Activated naive CD8-positive, alpha-beta T cell treated with anti-CD3 and anti-CD28 coated beads for 36 hours (primary cell): ENCODE data around the gene CMSS1. TPM values are rescaled to one million over a fixed set of nuclear protein-coding genes. Genes with fewer than 3 reads are reported as not detected.

Experiments
- DNase-seq: peaks from one replicate; pipeline ENCODE4 v3.0.0; 2021
- H3K27ac Mint-ChIP-seq: one replicate; pipeline ENCODE4 v1.8.0; 2022; ENCODE audit warnings: mild to moderate bottlenecking, moderate library complexity, mixed read lengths
- H3K27me3 Mint-ChIP-seq: one replicate; pipeline ENCODE4 v1.8.0; 2022; ENCODE audit warnings: mild to moderate bottlenecking, mixed read lengths
- H3K36me3 Mint-ChIP-seq: one replicate; pipeline ENCODE4 v1.8.0; 2021; ENCODE audit warnings: mild to moderate bottlenecking, mixed read lengths
- H3K4me1 Mint-ChIP-seq: one replicate; pipeline ENCODE4 v1.8.0; 2021; ENCODE audit warnings: mixed read lengths
- H3K4me3 Mint-ChIP-seq: one replicate; pipeline ENCODE4 v1.8.0; 2022; ENCODE audit warnings: mild to moderate bottlenecking, moderate library complexity, mixed read lengths
- H3K9me3 Mint-ChIP-seq: one replicate; pipeline ENCODE4 v1.8.0; 2022; ENCODE audit warnings: mixed read lengths
- total RNA-seq, 2 experiments: library from RNA; stranded (reverse); gene quantifications; one replicate each; pipeline ENCODE4 v1.2.3, GENCODE V29; 2021

CMSS1 gene
- total RNA-seq, 2 experiments from 2014 or later: 121 to 122 TPM

DNA sequence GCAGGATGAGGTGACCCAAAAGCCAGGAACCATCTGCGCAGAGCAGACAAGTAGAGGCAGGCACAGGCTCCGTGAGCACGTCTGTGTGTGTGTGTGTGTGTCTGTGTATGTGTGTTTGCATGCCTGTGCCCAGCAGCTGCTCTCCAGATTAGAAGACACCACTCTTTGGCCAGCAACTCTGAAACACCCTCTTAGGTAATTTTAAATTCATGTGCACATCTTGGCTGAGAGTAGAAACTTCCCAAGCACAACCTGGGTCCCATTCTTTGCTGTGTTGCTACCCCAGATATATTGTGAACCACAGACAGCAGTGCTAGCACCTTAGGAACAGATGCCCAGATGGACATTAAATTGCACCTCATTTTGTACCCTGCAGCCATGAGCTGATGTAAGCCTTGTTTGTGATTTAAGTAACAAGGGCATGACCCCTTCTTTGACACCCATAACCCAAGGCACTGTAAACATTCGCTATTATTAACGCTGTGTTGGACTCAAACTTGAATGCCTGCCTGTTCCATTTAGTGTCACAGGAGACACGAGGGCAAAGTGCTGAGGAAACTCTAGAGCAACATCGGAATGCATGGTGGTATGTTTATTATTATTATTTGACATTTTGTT lies 296.9 kb downstream of the CMSS1 start, which contains the start of gene FILIP1L:
Gene FILIP1L, minus strand, starts transcription at position 89 of the 618 bp plus-strand sequence.
- no peak within 1 kb of the TSS for H3K27ac Mint-ChIP-seq
- no peaks in the 10 kb centered on the region for H3K27me3 Mint-ChIP-seq

DNA sequence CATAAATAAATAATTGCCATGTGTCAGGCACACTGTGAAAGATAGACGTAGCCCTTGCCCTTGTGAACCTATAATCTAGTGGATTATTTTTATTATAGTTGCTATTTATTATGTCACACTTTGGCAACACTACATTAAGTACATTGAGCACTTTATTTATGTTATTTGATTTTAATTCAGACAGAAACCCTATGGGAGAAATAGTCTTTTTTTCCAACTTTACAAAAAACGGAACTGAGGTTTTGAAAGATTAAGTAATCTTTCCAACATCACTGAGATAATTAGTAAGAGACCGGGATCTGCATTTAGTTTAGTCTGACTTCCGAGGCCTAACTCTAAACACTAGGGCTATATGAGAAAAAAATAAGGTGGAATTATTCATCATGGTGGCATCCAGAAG lies 299.4 kb downstream of the CMSS1 start:
- Mint-ChIP-seq H3K36me3 (peaks cover 13% of the 10 kb centered on the region), H3K4me3 (no peak overlapping the region), H3K27ac (no peak overlapping the region), H3K27me3 (no peaks in the 10 kb centered on the region), H3K9me3 (peaks cover 2% of the 10 kb centered on the region), H3K4me1 (peaks cover 5% of the 10 kb centered on the region)
- no peak for DNase-seq

More for the DNA sequence above, 296.9 kb downstream of the CMSS1 start, which contains the start of gene FILIP1L:
- Mint-ChIP-seq H3K4me3 (no peak within 1 kb of the TSS), H3K36me3 (peaks cover 16% of the 10 kb centered on the region), H3K9me3 (no peaks in the 10 kb centered on the region), H3K4me1 (peaks cover 5% of the 10 kb centered on the region)
- DNase-seq: no peak

DNA sequence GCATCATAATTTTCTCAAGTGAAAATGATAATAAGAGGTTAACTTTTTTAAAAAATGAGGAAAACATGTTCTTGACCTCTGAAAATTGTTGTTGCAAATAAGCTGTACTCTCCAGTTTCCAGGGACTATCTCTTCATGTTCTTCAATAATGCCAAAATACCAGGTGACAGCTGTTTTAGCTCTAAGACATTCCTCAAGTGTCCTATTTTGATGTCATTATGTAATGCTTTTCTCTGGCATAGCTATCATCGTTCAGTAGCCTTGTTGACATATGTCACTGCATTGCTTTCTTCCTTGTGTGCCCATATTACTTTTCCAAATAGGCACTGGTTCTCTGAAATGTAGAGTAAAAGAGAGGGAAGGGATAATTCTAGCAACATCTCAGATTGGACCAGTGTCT lies 302.4 kb downstream of the CMSS1 start:
- Mint-ChIP-seq H3K4me1 (peaks cover 7% of the 10 kb centered on the region), H3K36me3 (peaks cover 13% of the 10 kb centered on the region), H3K9me3 (peaks cover 2% of the 10 kb centered on the region), H3K4me3 (no peak overlapping the region), H3K27me3 (no peaks in the 10 kb centered on the region), H3K27ac (no peak overlapping the region)
- no peak for DNase-seq

DNA sequence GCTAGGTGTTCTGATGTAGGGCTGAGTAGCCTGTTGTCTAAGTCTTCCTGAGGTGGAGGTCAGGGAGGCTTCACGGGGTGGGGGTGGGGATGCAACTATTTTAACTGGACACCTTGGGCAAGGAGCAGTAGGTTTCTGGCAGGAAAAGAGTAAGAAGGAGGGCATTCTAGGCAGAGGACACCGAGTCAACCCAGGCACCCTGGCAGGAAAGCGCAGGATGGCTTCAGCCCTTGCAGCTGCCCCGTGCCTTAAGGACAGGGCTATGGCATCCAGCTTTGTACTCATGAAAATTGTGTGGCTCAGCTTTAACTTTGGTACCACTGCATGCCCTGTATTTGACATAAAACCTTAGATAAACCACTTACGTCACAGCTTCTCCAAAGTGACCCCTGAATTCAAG lies 303.0 kb downstream of the CMSS1 start:
- H3K9me3 Mint-ChIP-seq: peaks cover 2% of the 10 kb centered on the region
- H3K4me3 Mint-ChIP-seq: no peak overlapping the region
- DNase-seq: no peak
- peaks cover 13% of the 10 kb centered on the region for H3K4me1 Mint-ChIP-seq
- no peaks in the 10 kb centered on the region for H3K27me3 Mint-ChIP-seq
- peaks cover 13% of the 10 kb centered on the region for H3K36me3 Mint-ChIP-seq
- no peak overlapping the region for H3K27ac Mint-ChIP-seq

DNA sequence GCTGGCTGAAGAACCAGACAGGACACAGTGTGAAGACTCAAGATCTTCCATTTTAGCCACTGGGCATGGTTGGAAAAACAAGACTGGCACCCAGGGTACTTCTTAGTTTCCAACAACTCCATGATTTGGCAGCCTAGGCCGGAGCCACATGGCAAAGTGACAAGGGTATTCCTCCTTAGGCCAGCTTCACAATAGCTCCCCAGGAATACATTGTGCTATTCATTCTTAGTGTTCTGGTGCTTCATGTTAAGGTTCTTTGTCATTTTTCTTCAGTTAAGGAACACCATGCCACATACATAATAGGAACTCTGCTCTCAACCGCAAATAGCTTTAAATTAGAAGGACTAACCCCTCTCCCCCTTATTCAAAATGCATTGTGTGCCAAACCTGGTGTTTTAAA lies 304.7 kb downstream of the CMSS1 start:
- Mint-ChIP-seq H3K27ac (no peak overlapping the region), H3K27me3 (no peaks in the 10 kb centered on the region), H3K9me3 (peaks cover 2% of the 10 kb centered on the region), H3K36me3 (peaks cover 10% of the 10 kb centered on the region), H3K4me1 (peaks cover 14% of the 10 kb centered on the region), H3K4me3 (no peak overlapping the region)
- DNase-seq: no peak

DNA sequence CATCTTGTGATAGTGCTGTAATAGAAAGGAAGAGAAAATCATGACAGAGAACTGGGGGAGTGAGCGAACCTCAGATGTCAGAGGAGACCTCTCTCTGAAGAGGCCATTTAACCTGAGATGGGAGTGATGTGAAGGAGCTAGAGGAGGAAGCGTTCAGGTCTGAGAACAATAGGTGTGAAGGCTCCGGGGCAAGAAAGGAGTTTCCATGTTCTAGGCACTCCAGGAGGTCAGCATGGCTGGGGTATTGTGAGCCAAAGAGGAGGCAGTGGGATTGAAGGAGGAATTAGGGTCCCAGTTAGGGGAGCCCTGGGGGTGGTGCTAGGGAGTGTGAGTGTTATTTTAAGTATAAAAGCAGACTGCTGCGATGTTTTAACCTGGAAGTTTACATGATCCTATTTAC lies 305.4 kb downstream of the CMSS1 start:
- Mint-ChIP-seq H3K36me3 (peaks cover 10% of the 10 kb centered on the region), H3K4me3 (no peak overlapping the region), H3K27me3 (no peaks in the 10 kb centered on the region), H3K4me1 (peaks cover 14% of the 10 kb centered on the region), H3K27ac (no peak overlapping the region), H3K9me3 (peaks cover 2% of the 10 kb centered on the region)
- no peak for DNase-seq

DNA sequence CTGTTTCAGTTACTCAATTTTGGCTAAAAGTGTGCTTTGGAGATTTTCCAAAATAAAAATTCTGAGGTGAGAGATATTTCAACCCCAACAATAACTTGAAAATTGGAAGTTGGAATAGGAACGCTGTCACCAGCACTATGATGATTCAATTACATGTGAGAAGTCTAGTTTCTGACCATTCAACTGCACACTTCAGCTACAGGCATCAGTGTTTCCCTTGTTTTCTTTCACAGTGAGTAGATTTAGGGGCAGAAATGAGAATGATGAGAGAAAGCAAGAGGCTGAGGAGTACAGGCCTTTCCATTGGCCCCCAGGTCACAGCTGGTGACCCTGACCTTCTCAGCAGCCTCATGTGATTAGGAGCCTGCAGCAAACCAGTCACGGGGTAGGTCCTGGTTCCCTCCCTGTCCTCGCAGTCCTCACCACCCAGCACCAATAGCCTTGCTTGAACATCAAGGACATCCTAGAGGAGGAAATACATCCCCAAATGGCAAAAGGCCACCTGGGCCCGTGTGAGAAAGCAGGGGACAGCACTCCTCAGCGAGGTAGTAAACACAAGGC lies 306.6 kb downstream of the CMSS1 start:
- H3K4me1 Mint-ChIP-seq: peaks cover 13% of the 10 kb centered on the region
- H3K4me3 Mint-ChIP-seq: no peak overlapping the region
- DNase-seq: no peak
- H3K27me3 Mint-ChIP-seq: no peaks in the 10 kb centered on the region
- H3K9me3 Mint-ChIP-seq: peaks cover 2% of the 10 kb centered on the region
- H3K36me3 Mint-ChIP-seq: peaks cover 10% of the 10 kb centered on the region
- no peak overlapping the region for H3K27ac Mint-ChIP-seq

DNA sequence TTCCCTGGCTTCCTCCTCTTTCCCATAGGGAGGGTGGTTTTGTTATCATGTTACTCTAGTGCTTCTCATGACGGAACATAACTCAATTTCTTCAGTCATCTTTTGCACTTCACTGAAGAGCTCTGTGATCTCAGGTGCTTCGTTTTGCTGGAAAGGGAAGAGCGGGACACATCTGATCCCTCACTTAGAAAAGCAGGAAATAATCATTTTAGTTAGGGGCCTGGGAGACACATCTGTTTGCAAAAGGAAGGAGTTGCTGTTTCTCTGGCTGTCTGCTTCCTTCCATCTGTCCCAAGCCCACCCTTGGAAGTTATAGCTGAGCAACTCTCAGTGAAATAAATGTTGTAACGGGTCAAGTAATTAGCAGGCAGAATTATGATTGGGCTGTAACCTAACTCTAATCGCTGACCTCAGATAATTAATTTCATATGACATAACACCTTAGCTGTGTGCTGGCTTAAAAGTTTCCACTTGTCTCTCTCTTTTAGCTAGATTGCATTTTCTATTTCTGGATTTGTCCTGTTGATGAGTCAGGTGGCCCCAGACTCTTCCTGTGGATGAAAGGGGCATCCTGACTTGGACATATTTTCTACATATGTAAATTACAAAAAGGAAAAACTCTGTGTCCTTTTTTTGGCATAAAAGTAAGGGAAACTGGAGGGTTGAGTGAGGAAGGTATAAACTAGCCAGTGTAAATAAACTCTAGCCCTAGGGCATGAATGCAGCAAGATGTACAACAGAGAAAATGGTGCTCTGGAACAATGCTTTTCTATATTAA lies 307.7 kb downstream of the CMSS1 start:
- H3K9me3 Mint-ChIP-seq: peaks cover 2% of the 10 kb centered on the region
- H3K4me1 Mint-ChIP-seq: peaks cover 11% of the 10 kb centered on the region
- no peak overlapping the region for H3K27ac Mint-ChIP-seq
- H3K27me3 Mint-ChIP-seq: no peaks in the 10 kb centered on the region
- H3K36me3 Mint-ChIP-seq: peaks cover 6% of the 10 kb centered on the region
- no peak overlapping the region for H3K4me3 Mint-ChIP-seq
- no peak for DNase-seq

DNA sequence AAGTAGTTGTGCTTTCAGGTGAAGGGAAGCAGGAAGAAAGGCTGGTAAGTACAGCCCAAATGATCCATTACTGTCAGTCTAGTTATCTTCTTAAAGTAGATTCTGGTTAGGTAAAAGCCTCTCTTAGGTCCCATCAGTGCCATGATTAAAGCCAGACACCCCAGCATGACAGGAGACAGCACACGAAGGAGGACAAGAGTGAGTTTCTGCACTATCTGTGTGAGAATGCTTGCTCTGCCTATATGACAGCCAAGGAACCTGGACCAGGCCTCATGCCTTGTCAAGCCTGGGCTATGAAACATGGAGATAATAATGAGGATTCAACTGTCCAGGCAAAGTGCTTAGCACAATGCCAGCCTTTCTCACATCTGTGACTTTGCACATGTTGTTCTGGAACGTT lies 310.1 kb downstream of the CMSS1 start:
- Mint-ChIP-seq H3K9me3 (no peaks in the 10 kb centered on the region), H3K36me3 (peaks cover 7% of the 10 kb centered on the region), H3K4me3 (no peak overlapping the region), H3K4me1 (peaks cover 11% of the 10 kb centered on the region), H3K27ac (no peak overlapping the region), H3K27me3 (no peaks in the 10 kb centered on the region)
- DNase-seq: no peak

DNA sequence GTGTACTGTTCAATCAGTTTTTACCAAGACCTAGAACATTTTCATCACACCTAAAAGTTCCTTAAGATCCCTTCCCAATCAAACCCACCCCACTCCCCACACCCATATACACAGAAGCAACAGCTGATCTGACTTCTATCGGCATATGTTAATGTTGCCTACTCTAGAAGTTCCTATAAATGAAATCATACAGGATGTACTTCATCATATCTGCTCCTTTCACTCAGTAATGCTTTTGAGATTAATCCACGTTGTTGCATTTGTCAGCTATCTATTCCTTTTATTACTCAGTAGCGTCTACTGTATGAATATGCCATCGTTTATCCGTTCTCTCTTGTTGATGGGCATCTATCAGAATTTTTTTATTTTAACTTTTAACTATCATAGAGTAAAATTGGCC lies 310.9 kb downstream of the CMSS1 start:
- H3K27ac Mint-ChIP-seq: no peak overlapping the region

DNA sequence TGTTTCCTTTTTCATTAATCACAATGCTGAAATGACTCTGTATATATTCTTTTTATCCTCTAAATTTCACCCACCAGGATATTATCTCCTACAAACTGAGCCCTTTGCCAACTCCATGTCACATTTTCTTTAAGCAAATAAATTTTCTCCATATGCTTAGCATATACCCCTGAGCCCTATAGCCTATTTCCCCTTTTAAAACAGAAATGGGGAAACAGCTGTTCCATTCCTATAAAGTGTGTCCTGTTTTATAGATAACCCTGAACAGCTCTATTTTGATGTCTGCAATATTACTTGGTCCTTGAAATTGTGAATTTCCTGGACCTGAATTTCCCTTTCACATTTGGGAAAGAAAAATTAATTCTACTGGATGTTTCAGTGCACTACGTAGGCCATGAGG lies 312.3 kb downstream of the CMSS1 start:
- H3K4me3 Mint-ChIP-seq: no peak overlapping the region
- H3K4me1 Mint-ChIP-seq: peaks cover 10% of the 10 kb centered on the region
- no peak for DNase-seq
- peaks cover 6% of the 10 kb centered on the region for H3K36me3 Mint-ChIP-seq
- H3K27ac Mint-ChIP-seq: no peak overlapping the region
- no peaks in the 10 kb centered on the region for H3K9me3 Mint-ChIP-seq
- H3K27me3 Mint-ChIP-seq: no peaks in the 10 kb centered on the region

More for the DNA sequence above, 310.9 kb downstream of the CMSS1 start:
- Mint-ChIP-seq H3K36me3 (peaks cover 8% of the 10 kb centered on the region), H3K9me3 (no peaks in the 10 kb centered on the region), H3K27me3 (no peaks in the 10 kb centered on the region), H3K4me1 (peaks cover 13% of the 10 kb centered on the region), H3K4me3 (no peak overlapping the region)
- no peak for DNase-seq

DNA sequence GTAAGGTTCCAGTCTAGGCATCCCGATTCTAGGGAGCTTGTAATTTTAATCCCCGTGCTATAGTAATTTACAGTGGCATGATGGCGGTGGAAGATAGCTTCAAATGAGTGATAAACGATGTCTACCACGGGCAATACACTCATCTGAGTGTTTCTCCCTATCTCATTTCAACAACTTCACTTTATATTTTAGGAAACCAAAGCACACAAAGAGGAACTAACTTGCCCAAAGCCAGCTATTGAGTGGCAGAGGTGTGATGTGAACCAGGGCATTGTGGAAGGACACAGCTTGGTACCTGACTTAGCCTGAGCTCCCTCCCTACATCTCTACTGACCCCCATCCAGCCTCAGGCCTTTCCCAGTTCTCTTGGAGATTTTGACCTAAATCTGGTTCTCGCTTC lies 313.6 kb downstream of the CMSS1 start:
- H3K27ac Mint-ChIP-seq: no peak overlapping the region
- no peak overlapping the region for H3K4me3 Mint-ChIP-seq
- no peaks in the 10 kb centered on the region for H3K9me3 Mint-ChIP-seq
- no peaks in the 10 kb centered on the region for H3K27me3 Mint-ChIP-seq
- peaks cover 13% of the 10 kb centered on the region for H3K36me3 Mint-ChIP-seq
- H3K4me1 Mint-ChIP-seq: peaks cover 2% of the 10 kb centered on the region
- no peak for DNase-seq

DNA sequence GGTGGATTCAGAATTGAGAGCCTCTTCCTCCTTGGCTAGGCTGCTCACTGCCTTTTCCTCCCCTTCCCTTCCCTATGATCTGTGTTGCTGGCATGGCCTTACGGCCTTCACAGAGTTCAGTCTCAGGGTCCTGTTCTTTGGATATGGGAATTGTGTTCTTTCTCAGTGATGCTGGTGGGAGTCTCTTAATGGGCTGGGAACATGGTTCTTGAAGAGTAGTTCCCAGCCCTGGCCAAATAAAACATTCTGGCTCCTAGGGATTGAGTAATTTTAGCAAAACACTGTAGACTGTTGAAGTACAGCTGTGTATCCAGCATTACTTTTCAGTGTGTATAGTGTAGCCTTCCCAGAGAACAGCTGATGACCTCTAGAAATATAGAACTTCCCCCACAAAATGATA lies 319.3 kb downstream of the CMSS1 start:
- H3K4me3 Mint-ChIP-seq: no peak overlapping the region
- H3K4me1 Mint-ChIP-seq: peaks cover 2% of the 10 kb centered on the region
- DNase-seq: no peak
- peaks cover 31% of the 10 kb centered on the region for H3K36me3 Mint-ChIP-seq
- H3K27me3 Mint-ChIP-seq: no peaks in the 10 kb centered on the region
- H3K9me3 Mint-ChIP-seq: peaks cover 6% of the 10 kb centered on the region
- no peak overlapping the region for H3K27ac Mint-ChIP-seq

DNA sequence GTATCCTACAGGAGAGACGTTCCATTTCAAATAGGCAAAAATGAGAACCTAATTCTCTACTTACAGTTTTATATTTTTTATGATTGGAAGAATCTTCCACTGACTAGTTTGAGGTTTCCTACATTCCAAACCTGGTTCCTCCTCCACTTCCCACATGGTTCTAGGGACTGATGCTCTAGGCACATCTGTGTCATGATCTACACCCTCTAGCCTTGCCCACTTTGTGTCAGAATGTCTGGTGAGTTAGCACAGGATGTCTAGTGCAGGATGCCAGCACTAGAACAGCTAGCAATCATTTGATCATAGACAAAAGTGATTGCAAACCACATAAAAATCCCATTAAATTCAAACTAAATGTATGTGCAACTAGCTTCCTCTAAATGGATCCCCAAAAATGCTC lies 323.3 kb downstream of the CMSS1 start:
- Mint-ChIP-seq H3K4me3 (no peak overlapping the region), H3K27me3 (no peaks in the 10 kb centered on the region), H3K27ac (no peak overlapping the region), H3K4me1 (peaks cover 3% of the 10 kb centered on the region), H3K36me3 (peaks cover 51% of the 10 kb centered on the region), H3K9me3 (peaks cover 21% of the 10 kb centered on the region)
- no peak for DNase-seq

DNA sequence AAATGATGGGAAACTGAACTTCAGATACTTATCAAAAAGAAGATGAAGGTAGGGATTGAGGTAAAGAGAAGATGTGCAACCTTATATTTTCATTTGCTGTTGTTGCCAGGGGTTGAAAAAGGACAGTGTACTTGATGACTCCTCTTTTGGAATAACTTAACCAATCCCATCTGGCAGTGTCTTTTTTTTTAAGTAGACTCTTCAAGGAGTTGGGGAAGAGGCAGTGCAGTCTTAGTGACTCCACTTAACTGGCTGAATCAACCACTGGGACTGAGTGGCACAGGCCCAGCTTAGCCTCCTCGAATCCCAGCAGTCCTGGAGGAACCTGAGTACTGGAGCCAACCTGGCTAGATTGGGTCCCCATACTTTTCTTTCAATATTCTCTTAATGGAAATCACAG lies 323.9 kb downstream of the CMSS1 start:
- Mint-ChIP-seq H3K4me1 (peaks cover 3% of the 10 kb centered on the region), H3K27ac (no peak overlapping the region), H3K36me3 (peaks cover 52% of the 10 kb centered on the region), H3K27me3 (no peaks in the 10 kb centered on the region), H3K4me3 (no peak overlapping the region), H3K9me3 (peaks cover 21% of the 10 kb centered on the region)
- DNase-seq: no peak
